Measurements from ENCODE around the gene TULP1.
"Not testable (repeated sequence)": the region's sequence is repeated elsewhere in the genome, so short reads cannot be mapped to it uniquely, and the experiment has no call there.

The TULP1 gene

DNA sequence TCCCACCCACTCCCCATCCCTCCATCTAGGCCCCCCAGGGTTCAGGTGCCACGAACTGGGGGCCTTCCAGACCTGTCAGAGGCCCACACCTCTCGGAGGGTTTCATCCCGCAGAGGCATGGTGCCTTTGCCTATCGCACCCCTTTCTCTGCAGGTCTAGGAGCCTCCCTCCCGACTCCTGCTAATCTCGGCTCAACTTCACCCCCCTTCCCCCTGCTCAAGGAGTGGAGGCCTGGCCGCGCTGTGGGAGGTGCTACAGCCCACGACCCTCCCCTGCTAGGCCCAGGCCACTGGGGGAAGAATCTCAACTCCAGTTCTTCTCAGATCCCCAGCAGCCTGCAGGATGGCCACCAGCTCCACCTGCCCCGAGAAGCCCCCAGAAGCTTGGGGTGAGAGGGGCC is at the start of gene TULP1:
Gene TULP1, minus strand, starts transcription at position 157 of the 400 bp plus-strand sequence. Its CDS starts 38 bp downstream, at position 119.
- DNase-seq = no peak

GRCh38 chr6:35562060-35562459 is 49.4 kb upstream of the TULP1 start:
- no peak for DNase-seq

DNA sequence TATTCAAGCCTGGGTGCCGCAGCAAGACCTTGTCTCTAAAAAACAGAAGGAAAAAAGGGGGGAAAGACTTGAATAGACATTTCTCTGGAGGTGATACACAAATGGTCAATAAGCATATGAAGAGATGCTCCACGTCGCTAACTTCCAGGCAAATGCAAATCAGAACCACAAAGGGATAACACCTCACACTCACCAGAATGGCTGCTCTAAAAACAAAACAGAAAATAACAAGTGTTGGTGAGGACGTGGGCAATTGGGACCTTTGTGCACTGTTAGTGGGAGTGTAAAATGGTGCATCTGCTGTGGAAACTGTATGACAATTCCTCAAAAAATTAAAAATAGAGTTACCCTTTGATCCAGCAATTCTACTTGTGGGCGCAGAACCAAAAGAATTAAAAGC is 48.4 kb upstream of the TULP1 start:
- DNase-seq = no peak

- DNase-seq = no peak
These were observed 45.9 kb upstream of the TULP1 start for GRCh38 chr6:35558571-35558970.

DNA sequence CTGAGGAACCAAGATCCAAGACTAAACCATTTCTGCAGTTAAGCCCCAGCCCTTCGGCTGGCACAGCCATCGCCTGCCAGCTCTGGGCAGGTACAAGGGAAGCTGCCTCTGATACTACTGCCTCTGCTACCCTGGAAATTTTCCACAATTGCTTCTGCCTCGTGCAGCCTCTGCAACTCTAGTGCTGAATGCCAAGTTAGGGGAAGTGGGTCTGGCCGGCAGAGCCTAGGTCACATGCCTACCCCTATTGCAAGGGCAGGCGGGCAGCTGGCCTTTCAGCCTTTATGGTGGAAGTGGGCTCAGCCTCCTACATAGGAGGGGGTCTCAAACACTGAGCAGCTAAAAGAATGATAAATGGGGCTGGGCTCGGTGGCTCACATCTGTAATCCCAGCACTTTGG is 44.5 kb upstream of the TULP1 start:
- no peak for DNase-seq

DNA sequence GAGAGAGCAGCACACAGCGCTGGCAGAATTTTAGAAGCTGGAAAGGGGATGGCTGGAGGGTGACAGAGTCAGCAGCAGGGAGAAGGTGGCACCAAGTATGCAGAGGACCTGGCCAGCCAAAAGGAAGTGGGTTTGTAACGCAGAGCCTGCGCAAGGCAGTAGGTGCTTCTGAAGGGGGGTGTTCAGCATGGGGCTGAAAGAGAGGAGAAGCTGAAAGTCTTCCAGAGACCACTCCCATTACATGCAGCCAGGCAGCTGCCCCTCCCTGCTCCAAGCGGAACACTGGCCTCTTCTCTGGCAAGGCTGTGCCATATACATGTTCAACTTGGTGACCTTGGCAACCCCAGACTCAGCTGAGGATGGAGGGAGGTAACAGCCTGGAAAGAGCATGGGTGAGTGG is 42.1 kb upstream of the TULP1 start:
- DNase-seq = no peak

DNA sequence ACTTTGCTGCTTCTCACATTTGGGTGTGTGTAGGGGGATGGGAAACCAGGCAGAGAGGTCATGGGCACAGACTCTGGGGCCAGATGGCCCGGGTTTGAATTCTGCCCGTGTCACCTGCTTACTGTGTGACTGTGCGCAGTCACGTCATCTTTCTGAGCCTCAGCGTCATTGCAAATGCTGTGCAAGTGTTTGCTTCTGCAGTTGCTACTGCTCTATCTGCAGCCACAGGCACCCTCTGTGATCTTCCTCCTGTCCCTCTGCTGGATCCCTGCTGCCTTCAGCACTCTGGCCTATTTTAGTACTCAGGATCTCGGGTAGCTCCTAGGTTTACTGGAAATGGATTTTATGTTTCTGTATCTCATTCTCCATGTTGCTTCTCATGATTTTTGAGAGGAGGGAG is 40.6 kb upstream of the TULP1 start:
- no peak for DNase-seq

DNA sequence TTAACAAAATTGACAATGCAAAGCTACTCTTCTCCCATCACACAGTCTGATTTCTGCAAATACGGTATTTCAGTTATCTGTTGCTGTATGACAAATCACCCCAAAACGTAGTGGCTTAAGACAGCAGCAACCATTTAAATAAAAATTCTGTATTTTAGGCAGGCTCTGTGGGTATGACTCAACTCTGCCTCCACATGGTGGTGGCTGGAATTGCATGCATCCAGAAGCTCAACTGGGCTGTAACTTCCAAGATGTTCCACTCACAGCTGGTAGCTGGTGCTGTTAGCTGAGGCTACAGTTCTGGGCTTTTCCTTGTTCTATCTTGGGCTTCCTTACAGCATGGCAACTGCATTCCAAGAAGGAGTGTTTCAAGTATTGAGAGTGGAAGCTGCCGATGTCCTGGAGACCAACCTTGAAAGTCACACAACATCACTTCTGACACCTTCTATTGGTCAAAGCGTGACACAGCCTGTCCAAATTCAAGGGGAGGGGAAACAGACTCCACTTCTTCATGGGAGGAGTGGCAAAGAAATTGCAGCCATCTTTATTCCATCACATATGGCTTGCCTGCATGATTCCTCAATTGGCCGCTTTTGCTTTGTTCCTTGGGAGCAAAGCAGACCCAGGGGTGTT is 39.7 kb upstream of the TULP1 start:
- peak; percentile 65 for DNase-seq

- DNase-seq = no peak
These were observed 37.7 kb upstream of the TULP1 start for GRCh38 chr6:35550437-35550836.

DNA sequence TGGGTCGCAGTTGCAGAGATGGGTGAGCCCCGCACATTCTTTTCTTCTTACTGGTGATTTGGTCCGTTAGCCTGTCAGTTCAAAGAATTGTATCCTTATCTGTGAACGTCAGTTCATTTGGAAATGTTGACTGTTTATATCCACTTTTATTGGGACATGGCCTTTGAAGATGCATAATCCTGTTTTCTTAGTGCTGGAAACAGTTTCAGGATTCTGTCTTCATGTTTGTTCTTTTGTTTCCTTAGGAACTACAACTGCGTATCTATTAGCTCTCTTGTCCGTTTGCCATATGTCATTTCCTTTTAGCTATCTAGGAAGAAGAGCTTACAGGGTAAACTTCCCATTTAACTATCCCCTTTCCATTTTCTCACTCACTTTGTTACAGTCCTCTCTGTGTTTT is 35.0 kb upstream of the TULP1 start:
- DNase-seq = no peak

DNA sequence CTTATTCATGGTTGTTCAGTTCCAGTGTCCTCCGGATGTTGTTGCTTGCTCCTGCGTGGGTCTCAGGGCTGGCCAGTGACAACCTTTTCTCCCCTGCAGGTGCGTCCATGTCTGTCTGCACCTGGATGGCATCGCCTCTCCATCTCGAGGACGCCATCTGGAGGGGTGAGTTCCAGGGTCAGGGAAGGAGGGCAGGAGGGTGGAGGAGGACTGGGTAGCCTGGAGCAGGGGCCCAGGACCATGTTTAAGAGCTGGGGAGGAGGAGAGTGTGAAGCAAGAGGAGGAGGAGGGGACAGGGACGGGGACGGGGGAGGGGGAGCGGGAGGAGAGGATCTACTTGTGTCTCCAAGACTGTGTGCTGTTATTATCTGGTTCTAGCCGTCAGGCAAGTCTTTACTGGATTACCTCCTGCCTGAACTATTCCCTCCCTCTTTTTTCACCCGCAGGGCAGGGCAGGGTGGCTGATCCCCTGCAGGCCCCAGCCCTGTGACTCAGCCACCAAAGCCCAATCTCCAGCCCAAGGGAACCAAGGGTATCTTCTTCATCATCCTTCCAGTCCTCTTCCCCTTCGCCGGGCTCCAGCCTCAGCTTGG is 32.2 kb upstream of the TULP1 start:
- no peak for DNase-seq

GRCh38 chr6:35543459-35544193 is 30.9 kb upstream of the TULP1 start:
- DNase-seq = no peak

DNA sequence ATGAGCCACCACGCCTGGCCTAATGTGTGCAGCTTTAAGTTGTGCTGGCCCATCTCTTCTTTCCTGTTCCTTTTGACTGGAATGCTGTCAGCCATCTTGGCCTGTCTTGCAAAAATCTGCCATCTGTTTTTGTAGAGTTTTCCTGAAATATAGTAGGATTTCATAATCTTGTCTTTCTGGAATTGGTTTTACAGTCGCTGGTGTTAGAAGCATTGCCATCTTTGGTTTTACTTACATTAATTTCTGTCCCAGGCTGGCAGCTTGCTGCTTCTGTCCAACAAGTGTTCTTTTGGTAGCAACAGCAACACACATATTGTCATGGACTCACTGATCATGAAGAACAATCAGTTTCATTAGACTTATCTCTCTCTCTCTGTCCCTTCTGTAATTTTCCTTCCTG is 29.1 kb upstream of the TULP1 start:
- DNase-seq = no peak

DNA sequence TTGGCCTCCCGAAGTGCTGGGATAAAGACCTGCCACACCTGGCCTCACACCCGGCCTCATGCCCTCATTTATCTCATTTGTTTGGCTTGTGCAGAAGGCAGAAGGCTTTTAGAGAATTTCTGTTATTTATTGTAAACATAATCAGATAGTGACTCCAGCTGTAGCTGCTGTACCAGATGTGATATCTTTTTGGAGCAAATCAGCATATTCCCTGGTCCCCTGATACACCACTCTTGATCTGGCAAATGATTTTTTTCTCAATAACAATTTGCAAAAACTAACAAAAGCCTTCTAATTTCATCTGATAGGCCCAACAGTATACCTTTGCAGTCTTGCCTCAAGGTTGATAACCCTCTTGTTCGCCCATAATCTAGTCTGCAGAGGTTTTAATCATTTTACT is 26.5 kb upstream of the TULP1 start:
- DNase-seq = no peak

DNA sequence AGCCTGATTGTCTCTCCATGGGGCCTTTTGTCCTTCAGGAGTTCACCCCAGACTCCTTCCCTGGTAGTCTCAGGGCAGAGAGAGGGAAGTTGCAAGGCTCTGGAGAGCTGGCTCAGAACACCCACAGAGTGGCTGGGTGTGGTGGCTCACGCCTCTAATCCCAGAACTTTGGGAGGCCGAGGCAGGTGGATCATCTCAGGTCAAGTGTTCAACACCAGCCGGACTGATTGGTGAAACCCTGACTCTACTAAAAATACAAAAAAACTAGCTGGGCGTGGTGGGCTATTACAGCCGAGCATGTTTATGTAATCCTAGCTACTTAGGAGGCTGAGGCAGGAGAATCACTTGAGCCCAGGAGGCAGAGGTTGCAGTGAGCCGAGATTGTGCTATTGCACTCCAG is 23.2 kb upstream of the TULP1 start:
- not testable (repeated sequence) for DNase-seq

GRCh38 chr6:35534407-35535170 is 21.9 kb upstream of the TULP1 start:
- no peak for DNase-seq

DNA sequence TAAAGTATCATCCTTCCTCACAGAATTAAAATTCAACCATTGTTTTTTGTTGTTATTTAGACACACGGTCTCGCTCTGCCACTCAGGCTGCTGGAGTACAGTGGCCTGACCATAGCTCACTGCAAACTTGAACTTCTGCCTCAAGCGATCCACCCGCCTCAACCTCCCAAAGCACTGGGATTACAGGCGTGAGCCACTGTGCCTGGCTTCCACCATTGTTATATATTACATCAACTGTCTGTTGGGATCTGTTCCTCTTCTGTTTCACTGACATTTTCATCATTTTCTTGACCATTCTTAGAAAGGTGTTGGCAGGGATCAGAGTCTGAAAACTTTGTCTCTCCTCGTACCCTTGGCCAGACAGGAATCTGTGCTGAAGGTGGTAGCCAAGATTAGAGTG is 21.3 kb upstream of the TULP1 start:
- no peak for DNase-seq

DNA sequence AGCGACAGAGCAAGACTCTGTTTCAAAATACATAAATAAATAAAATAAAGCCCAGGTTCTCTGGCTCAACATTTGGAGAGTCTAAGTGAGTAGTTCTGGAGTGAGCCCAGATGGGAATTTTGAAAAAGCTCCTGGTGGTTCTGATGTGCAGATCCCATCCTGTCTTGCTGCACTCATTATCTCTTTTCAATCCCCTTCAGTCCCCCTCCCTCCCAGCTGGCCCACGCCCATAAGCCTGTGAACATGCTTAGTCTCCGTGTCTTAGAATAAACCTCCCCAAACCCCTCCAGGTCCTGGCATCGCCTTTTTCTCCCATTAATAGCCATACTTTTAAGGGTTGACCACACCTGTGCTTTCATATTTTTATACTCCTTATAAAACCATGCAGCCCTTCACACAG is 19.4 kb upstream of the TULP1 start:
- no peak for DNase-seq

DNA sequence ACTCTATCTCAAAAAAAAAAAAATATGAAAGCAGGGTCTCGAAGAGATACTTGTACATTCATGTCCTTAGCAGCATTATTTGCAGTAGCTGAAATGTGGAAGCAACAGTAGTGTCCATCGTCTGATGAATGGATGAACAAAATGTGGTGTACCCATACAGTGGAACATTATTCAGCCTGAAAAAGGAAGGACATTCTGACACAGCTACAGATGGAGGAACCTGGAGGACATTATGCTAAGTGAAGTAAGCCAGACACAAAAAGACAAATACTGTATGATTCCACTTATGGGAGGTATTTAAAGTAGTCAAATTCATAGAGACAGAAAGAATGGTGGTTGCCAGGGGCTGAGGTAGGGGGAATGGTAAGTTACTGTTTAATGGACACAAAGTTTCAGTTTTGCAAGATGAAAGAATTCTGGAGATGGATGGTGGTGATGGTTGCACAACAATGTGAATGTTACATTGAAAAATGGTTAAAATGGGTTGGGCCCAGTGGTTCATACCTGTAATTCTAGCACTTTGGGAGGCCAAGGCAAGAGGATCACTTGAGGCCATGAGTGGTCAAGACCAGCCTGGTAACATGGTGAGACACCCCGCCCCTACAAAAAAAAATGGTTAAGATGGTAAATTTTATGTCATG is 11.8 kb upstream of the TULP1 start:
- DNase-seq = no peak

DNA sequence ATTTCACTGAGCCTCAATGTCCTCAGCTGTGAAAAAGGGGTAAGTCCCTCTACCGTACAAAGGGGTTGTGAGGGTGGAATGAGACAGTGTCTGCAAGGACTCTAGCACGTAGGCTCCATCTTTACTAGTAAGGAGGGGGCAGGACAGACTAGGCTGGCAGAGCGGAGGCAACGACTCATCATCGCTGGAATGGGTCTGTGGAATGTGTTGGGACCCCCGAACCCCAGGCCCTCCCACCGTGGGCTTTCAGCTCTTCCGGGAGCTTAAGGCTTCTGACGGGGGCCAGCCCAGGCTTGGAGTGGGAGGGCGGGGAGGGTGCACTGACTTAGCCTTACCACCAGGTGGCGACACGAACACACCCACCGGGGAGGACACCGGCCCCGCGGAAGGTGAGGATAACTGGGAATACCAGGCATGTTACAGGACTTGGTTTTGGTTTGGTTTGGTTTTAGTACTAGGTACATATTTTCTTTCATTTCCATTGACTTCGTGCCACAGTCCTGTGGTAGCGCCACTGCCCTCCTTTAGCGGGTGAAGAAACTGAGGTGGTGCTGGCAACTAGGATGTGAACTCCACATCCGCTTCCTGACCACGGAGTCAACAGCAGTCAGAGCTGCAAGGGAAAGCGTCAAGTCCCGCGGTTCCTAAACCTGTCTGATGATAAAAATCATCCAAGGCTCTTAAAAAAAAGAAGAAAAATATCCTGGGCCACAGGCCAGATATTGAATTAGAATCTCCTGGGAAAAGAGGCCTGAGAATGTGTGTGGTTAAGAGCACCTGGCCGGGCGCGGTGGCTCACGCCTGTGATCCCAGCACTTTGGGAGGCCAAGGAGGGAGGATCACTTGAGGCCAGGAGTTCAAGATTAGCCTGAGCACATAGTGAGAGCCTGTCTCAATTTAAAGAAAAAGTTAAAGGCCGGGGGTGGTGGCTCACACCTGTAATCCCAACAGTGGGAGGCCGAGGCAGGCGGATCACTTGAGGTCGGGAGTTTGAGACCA is 10.3 kb upstream of the TULP1 start:
- DNase-seq = peak; percentile 80

GRCh38 chr6:35522151-35522550 is 9.5 kb upstream of the TULP1 start:
- DNase-seq = no peak

DNA sequence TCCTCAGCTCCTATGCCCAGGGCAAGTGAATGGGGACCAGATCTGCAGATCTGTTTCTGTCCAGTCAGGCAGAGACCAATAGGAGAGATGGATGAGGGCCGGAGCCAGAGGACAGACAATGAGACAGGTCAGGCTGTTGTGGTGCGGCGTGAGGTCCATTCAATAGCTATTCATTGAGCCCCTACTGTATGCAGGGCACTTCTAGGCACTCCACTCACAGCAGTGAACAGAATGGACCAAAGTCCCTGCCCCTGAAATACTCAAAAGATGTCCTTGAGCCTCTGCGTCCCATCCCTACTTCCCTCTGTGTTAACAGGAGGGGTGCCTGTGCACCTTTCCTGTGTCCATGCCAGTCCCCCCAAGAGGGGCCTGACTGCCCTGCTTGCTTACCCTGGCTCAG is 8.5 kb upstream of the TULP1 start:
- DNase-seq = no peak
